Prostate gland (tissue), 2 donors: ENCODE results near the gene B3GNT9. TPM values are rescaled to one million over a fixed set of nuclear protein-coding genes. Genes with fewer than 3 reads are reported as not detected.

Source experiments
- DNase-seq: peaks from one replicate; pipeline ENCODE4 v3.0.0-alpha.2; 2019; ENCODE audit warnings: low spot score
- H3K27ac ChIP-seq, 2 donors: fragments of 200-600 bp; sonication (generic); 2 replicates each; pipeline ENCODE4 v1.5.1; 2017 to 2019
- H3K27me3 ChIP-seq: fragments of 200-600 bp; sonication (generic); replicated peaks from 2 replicates; pipeline ENCODE4 v1.5.1; 2019; ENCODE audit not compliant: insufficient read depth
- H3K36me3 ChIP-seq, 2 donors: fragments of 200-600 bp; sonication (generic); 1 replicate in 1 of 2; 2 replicates in 1 of 2; pipeline versions ENCODE4 v1.5.1 to v1.8.1; 2017 to 2019
- H3K4me1 ChIP-seq: fragments of 200-600 bp; sonication (generic); replicated peaks from 2 replicates; pipeline ENCODE4 v1.5.1; 2019
- H3K4me3 ChIP-seq, 2 donors: fragments of 200-600 bp; sonication (generic); 2 replicates each; pipeline ENCODE4 v1.5.1; 2017 to 2019
- H3K9me3 ChIP-seq: fragments of 200-600 bp; sonication (generic); 2 replicates; pipeline ENCODE4 v1.5.1; 2017
- CTCF ChIP-seq, 4 experiments: fragments of 200-600 bp in 2 of 4; fragments of 450-650 bp in 2 of 4; sonication (generic) in 2 of 4; IDR thresholded peaks; 1 replicate in 3 of 4; 2 replicates in 1 of 4; pipeline ENCODE4 v1.5.1; 2016 to 2019; ENCODE audit warnings: antibody characterized with exemption in 4 of 4, mild to moderate bottlenecking in 2 of 4, moderate library complexity in 2 of 4
- POLR2A ChIP-seq: fragments of 450-650 bp; IDR thresholded peaks from one replicate; pipeline ENCODE4 v1.6.1; 2016; ENCODE audit warnings: antibody characterized with exemption, mild to moderate bottlenecking
- POLR2AphosphoS5 ChIP-seq: sonication (generic); formaldehyde crosslinking; IDR thresholded peaks from one replicate; pipeline ENCODE4 v1.6.1; 2017; ENCODE audit warnings: antibody characterized with exemption
- WGBS: methylation state at CpG from one replicate; pipeline ENCODE4 v1.1.5; 2018; 5-methylcytosine and 5-hydroxymethylcytosine counted together
- intact Hi-C: fragments of 100-400 bp; cut with DNase I; formaldehyde crosslinking; loops from one replicate; pipeline ENCODE4 v1.14.2; 2022
- total RNA-seq, 2 donors: library from RNA; depleted of rRNA; stranded (reverse); fragments of >200 nt; gene quantifications; one replicate each; pipeline ENCODE4 v1.1.0, GENCODE V29; 2016

The B3GNT9 gene
- total RNA-seq, 2 donors from 2014 or later = 32.1 to 37.3 TPM

- Histone ChIP-seq H3K27ac (peak overlapping the region in 1 of 2 donors; percentile 94), H3K4me1 (peaks cover 33% of the 10 kb centered on the region), H3K4me3 (no peak overlapping the region), H3K9me3 (no peaks in the 10 kb centered on the region), H3K36me3 (no peaks in the 10 kb centered on the region), H3K27me3 (no peaks in the 10 kb centered on the region)
- intact Hi-C loops = no loop called here
- no peak for DNase-seq
- TF ChIP-seq POLR2AphosphoS5 (no peak), CTCF (IDR thresholded peaks at IDR 0.05) (no peak), POLR2A (no peak)
- 47% methylated on average over 56 of the region's 85 CpGs for WGBS
These were observed 14.6 kb upstream of the B3GNT9 start for GRCh38 chr16:67165121-67166078.

GRCh38 chr16:67164599-67165061 is 13.8 kb upstream of the B3GNT9 start, which contains the start of gene HSF4:
Gene HSF4 (plus strand): TSS chr16:67164745. CDS start chr16:67164812, 67 bp downstream.
- Histone ChIP-seq H3K4me1 (peaks cover 30% of the 10 kb centered on the region), H3K27me3 (no peaks in the 10 kb centered on the region), H3K4me3 (peak within 1 kb of the TSS; percentile 27 to 30), H3K36me3 (no peaks in the 10 kb centered on the region), H3K9me3 (no peaks in the 10 kb centered on the region), H3K27ac (peak within 1 kb of the TSS; percentile 91 to 94)
- DNase-seq = peak; percentile 34
- intact Hi-C loops = no loop called here
- TF ChIP-seq POLR2AphosphoS5 (no peak), POLR2A (peak; percentile 31)
- WGBS = 7% methylated on average over 30 of the region's 41 CpGs

GRCh38 chr16:67163999-67164558 is 13.3 kb upstream of the B3GNT9 start:
- 2% methylated on average over 32 of the region's 34 CpGs for WGBS
- intact Hi-C loops = no loop called here
- TF ChIP-seq POLR2AphosphoS5 (no peak), CTCF (IDR thresholded peaks at IDR 0.05) (no peak), POLR2A (no peak)
- H3K27me3 ChIP-seq = no peaks in the 10 kb centered on the region
- H3K4me1 ChIP-seq = peaks cover 25% of the 10 kb centered on the region
- peak overlapping the region; percentile 27 to 30 for H3K4me3 ChIP-seq
- DNase-seq = no peak
- H3K9me3 ChIP-seq = no peaks in the 10 kb centered on the region
- peak overlapping the region; percentile 91 to 94 for H3K27ac ChIP-seq
- no peaks in the 10 kb centered on the region for H3K36me3 ChIP-seq

- intact Hi-C loops = no loop called here
- WGBS = 2% methylated on average over 83 of the region's 99 CpGs
- DNase-seq = peak; percentile 56
- H3K27ac ChIP-seq = peak overlapping the region; percentile 91 to 94
- H3K4me1 ChIP-seq = peaks cover 31% of the 10 kb centered on the region
- H3K4me3 ChIP-seq = peak overlapping the region; percentile 27 to 30
- no peaks in the 10 kb centered on the region for H3K36me3 ChIP-seq
- H3K27me3 ChIP-seq = no peaks in the 10 kb centered on the region
- H3K9me3 ChIP-seq = no peaks in the 10 kb centered on the region
- TF ChIP-seq POLR2A (no peak), POLR2AphosphoS5 (no peak), CTCF (IDR thresholded peaks at IDR 0.05) (no peak)
These were observed 12.6 kb upstream of the B3GNT9 start for GRCh38 chr16:67163164-67163998.
